HG02943 (cell line): Measurements from ENCODE around the gene CCDC152.
A peak's percentile ranks its signal among the peaks of the same experiment; 100 is the strongest.
"Not testable (repeated sequence)": the region's sequence is repeated elsewhere in the genome, so short reads cannot be mapped to it uniquely, and the experiment has no call there.

Experiments used
- ATAC-seq: cut with Tn5 transposase; IDR thresholded peaks from one replicate; pipeline ENCODE4 v1.9.1; 2021; ENCODE audit warnings: mild to moderate bottlenecking, low read depth, moderate library complexity; ENCODE audit not compliant: unreplicated experiment

CCDC152 gene, protein sequence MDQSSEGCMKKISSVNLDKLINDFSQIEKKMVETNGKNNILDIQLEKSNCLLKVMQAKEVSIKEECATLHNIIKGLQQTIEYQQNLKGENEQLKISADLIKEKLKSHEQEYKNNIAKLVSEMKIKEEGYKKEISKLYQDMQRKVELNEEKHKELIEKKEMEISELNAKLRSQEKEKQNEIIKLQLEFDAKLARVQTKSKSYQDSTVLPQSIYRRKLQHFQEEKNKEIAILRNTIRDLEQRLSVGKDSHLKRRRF

DNA sequence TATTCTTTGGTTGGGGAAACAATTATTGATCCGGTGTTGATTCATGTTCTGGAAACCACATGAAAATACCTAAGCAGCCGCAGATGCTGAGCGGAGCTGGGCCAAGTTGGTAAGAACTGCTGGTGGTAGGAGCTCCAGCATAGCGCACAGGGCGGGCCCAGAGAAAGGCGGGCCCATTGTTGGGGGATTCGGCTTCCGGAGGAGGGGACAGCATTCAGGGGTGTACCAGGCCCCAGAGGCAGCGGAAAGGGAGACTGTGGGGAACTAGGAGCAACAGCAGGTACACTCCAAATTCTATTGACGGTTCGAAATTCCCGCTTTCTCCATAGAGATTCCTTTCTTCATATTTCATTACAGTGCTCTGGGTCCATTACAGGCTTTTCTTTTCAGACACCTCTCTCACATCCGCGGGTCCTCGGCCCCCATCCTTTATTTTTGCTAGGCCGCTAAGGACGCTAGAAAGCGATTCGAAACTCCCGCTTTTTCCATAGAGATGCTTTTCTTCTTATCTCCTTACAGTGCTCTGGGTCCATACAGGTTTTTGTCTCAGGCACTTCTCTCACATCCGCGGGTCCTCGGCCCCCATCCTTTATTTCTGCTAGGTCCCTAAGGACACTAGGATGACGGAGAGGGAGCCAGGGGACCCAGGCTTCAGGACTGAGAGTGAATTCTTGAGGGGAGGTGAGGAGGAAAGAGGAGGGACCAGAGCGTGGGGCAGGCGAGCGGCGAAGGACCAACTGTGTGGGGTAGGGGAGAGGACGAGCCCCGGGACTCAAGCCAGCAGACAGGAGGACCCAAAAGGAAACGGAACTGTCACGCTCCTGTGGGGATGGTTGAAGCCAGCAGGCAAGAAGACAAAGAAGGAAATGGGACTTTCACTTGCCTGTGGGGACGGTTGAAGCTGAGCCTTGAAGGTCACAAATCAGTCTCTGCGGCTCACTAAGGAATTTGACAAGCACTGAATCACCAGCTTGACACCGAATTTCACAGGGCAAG, at the start of gene CCDC152:
CCDC152 (plus strand) TSS at position 213 of the 996 bp plus-strand sequence. CDS start 2,304 bp downstream, outside the sequence.
- peak; percentile 89 for ATAC-seq

DNA sequence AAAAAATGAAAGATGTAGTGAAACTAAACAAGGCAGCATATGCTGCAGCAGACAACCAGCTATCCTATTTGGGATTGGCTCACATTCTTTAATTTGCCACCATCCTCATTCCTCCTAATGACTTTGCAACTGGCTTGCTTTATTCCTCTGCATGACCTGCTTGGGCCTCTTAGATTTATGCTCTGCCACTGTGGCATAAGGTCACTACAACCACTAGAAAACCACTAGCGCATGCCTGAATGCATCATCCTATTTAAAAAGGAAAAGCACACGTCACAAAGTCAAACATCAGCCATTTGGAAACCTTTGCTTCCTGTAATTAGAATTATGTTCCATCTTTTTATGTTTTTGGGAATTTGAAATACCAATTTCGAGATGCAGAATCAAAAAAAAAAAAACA, 40.8 kb upstream of the CCDC152 start:
- no peak for ATAC-seq

DNA sequence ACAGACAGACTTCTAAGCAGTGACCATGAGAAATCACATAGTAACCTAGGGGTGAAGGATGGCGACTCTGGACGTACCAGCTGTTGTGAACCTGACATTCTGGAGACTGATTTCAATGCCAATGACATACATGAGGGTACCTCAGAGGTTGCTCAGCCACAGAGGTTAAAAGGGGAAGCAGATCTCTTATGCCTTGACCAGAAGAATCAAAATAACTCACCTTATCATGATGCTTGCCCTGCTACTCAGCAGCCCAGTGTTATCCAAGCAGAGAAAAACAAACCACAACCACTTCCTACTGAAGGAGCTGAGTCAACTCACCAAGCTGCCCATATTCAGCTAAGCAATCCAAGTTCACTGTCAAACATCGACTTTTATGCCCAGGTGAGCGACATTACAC, 38.0 kb upstream of the CCDC152 start:
- peak; percentile 81 for ATAC-seq

DNA sequence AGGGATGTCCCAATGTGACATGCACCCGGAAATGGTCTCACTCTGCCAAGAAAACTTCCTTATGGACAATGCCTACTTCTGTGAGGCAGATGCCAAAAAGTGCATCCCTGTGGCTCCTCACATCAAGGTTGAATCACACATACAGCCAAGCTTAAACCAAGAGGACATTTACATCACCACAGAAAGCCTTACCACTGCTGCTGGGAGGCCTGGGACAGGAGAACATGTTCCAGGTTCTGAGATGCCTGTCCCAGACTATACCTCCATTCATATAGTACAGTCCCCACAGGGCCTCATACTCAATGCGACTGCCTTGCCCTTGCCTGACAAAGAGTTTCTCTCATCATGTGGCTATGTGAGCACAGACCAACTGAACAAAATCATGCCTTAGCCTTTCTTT, 37.6 kb upstream of the CCDC152 start:
- ATAC-seq: no peak

DNA sequence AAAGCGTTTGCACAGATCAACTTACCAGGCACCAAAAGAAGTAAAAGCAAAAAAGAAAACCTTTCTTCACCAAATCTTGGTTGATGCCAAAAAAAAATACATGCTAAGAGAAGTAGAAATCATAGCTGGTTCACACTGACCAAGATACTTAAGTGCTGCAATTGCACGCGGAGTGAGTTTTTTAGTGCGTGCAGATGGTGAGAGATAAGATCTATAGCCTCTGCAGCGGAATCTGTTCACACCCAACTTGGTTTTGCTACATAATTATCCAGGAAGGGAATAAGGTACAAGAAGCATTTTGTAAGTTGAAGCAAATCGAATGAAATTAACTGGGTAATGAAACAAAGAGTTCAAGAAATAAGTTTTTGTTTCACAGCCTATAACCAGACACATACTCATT, 36.4 kb upstream of the CCDC152 start:
- ATAC-seq: no peak

- no peak for ATAC-seq
Measured at GRCh38 chr5:42721484-42721883, 35.1 kb upstream of the CCDC152 start.

DNA sequence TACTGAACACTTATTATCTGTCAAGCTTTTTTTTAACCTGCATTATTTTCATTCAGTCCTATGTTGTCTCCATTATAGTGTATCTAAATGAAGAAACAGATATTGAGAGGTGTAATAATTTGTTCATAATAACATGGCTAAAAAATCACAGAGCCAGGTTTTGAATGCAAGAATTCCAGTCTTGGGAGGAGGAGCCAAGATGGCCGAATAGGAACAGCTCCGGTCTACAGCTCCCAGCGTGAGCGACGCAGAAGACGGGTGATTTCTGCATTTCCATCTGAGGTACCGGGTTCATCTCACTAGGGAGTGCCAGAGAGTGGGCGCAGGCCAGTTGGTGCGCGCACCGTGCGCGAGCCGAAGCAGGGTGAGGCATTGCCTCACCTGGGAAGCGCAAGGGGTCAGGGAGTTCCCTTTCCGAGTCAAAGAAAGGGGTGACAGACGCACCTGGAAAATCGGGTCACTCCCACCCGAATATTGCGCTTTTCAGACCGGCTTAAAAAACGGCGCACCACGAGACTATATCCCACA, 22.0 kb upstream of the CCDC152 start:
- not testable (repeated sequence) for ATAC-seq

DNA sequence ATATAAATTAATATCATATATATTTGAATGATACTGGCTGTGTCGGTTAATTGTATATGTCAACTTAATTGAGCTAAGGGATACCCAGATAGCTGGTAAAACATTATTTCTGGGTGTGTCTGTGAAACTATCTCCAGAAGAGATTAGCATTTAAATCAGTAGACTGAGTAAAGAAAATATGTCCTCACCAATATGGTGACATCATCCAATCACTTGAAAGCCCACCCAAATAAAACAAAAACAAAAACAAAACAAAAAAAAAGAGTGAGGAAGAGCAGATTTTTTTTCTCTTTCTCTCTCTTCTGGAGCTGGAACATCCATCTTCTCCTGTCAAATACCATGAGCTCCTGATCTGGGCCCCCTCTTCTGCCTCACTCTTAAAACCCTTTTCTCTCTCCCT, 15.7 kb upstream of the CCDC152 start:
- no peak for ATAC-seq

- no peak for ATAC-seq
Measured at GRCh38 chr5:42745426-42745825, 11.2 kb upstream of the CCDC152 start.

DNA sequence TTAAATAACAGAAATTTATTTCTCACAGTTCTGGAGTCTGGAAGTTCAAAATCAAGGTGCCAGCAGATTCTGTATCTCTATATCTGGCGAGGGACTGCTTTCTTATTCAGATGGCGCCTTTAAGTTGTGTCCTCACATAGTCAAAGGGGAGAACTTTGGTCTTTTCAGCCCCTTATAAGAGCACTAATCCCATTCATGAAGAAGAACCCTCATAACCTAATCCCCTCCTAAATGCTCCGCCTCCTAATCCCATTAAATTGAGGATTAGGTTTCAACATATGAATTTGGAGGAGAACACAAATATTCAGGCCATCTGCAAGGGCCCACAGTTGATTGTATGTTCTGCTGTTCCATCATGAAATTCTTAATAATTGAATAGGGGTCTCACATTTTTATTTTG, 10.8 kb upstream of the CCDC152 start:
- ATAC-seq: no peak

GRCh38 chr5:42749020-42749419, 7.6 kb upstream of the CCDC152 start:
- ATAC-seq: no peak

- no peak for ATAC-seq
Measured at GRCh38 chr5:42750507-42750906, 6.1 kb upstream of the CCDC152 start.

GRCh38 chr5:42751044-42751443, 5.6 kb upstream of the CCDC152 start:
- no peak for ATAC-seq

- ATAC-seq: no peak
Measured at GRCh38 chr5:42753099-42753498, 3.5 kb upstream of the CCDC152 start.

- ATAC-seq: no peak
Measured at GRCh38 chr5:42759456-42759855, 2.8 kb downstream of the CCDC152 start.

- no peak for ATAC-seq
Measured at GRCh38 chr5:42760426-42760825, 3.8 kb downstream of the CCDC152 start.

- no peak for ATAC-seq
Measured at GRCh38 chr5:42761791-42762190, 5.2 kb downstream of the CCDC152 start.

DNA sequence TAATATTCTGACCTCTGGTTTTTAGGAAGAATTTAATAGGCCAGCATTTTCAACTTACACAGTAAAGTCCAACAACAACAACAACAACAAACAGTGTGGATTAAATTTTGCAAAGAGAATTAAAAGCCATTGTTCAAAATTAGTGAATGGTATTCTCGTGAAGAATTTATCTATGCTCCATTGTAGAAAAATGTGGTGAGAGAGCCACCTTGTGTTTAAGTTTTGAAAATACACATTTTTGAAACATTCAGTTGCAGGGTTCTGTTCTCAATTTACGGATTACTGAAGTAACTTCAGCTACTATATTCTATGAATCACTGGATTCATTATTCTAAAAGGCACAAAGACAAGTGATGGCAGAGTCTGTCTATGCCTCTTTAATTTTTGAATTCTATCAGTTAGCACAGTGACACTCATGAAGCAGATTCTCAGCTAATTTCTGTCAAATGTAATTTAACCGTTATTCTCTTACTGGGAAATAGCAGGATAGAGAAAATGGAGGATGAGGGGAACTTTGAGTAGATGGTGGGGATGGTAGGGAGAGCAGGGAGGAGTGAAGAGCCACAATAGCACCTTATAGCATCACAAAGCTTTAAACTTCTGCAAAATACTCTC, 11.0 kb downstream of the CCDC152 start:
- ATAC-seq: no peak

DNA sequence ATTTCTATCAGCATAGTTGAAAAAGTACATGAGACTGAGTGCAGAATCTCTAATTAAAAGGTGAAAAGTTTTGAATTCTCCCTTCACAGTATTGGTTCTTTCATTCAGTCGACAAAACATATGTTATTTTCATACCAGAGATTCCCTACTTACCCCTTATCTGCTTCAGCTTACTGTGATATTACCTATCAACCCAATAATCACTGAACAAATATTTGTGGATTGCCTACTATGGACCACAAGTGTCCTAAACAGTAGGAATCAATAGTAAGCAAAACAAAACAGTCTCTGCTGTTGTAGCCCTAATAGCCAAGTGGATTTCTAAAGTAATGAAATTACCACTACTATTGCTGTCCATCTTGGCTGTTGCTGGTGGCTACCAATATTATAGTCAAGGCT, 11.5 kb downstream of the CCDC152 start:
- ATAC-seq: no peak

GRCh38 chr5:42770003-42770402, 13.4 kb downstream of the CCDC152 start:
- no peak for ATAC-seq
